ENCODE results near the gene VASH1. TPM values are rescaled to one million over a fixed set of nuclear protein-coding genes. Genes with fewer than 3 reads are reported as not detected.
A peak's percentile ranks its signal among the peaks of the same experiment; 100 is the strongest.
"Not testable (repeated sequence)": the region's sequence is repeated elsewhere in the genome, so short reads cannot be mapped to it uniquely, and the experiment has no call there.

Gene VASH1
- total RNA-seq, 1 donor from 2014 or later, result not detected

DNA sequence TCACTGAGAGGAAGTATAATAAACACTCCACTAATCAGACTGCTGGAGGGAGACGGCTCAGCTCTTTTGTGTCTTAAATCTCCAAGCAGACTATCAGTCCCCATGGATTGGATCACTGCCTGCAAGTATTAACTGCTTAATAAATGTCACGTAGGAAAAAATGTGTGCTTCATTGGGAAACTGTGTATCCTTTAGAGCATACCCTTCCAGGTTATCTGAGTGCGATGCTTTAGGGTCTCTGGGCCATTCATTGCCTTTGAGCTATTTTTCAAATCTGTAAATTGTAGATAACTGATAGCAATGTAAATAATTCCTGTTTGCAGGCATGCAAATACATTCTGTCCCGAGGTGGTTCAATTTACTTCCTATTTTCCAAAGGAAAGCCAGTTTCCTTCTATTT lies 45.0 kb upstream of the VASH1 start:
- Histone ChIP-seq H3K27me3 (ENCODE audit: control insufficient read depth, insufficient read depth, low read length) (no peaks in the 10 kb centered on the region), H3K4me3 (ENCODE audit: low read depth, low read length) (no peak overlapping the region), H3K36me3 (ENCODE audit: control insufficient read depth, insufficient read depth, low read length) (no peaks in the 10 kb centered on the region)
- no peak for DNase-seq (ENCODE audit: low read depth)
- TF ChIP-seq, protein P1, sequence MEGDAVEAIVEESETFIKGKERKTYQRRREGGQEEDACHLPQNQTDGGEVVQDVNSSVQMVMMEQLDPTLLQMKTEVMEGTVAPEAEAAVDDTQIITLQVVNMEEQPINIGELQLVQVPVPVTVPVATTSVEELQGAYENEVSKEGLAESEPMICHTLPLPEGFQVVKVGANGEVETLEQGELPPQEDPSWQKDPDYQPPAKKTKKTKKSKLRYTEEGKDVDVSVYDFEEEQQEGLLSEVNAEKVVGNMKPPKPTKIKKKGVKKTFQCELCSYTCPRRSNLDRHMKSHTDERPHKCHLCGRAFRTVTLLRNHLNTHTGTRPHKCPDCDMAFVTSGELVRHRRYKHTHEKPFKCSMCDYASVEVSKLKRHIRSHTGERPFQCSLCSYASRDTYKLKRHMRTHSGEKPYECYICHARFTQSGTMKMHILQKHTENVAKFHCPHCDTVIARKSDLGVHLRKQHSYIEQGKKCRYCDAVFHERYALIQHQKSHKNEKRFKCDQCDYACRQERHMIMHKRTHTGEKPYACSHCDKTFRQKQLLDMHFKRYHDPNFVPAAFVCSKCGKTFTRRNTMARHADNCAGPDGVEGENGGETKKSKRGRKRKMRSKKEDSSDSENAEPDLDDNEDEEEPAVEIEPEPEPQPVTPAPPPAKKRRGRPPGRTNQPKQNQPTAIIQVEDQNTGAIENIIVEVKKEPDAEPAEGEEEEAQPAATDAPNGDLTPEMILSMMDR (IDR thresholded peaks at IDR 0.05; ENCODE audit: insufficient read depth, low read length, severe bottlenecking), result no peak
- FAIRE-seq, result no peak

DNA sequence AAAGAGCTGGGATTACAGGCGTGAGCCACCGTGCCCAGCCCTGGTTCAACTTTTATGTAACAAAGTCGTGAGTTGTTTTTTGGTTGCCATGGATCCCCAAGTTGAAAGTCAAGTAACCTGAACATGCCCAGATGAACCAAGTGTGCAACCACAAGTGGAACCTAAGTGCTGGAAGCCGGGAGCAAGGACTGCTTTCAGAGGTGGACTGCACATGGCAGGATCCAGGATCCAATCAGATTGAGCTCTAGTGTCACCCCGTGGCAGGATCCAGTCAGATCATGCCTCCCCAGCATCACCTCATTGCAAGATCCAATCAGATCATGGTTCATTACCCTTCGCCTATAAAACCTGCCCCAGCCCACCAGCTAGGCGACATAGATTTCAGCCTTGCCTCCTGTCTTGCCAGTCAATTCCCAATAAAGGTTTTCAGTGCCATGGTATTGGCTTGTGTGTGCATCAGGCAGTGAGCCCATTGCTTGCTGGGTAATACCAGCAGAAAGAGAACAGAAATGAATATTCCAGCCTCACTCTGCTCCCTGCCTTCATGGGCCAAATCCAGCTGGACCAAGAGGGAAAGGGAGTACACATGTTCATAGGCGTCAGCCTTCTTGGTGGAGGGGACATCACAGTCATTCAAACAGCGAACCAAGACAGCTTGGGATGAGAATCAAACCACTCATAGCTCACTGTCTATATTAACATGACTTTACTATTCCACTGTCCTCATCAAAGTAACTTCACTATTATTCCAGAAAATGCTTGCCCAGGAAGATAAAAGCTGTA lies 43.6 kb upstream of the VASH1 start:
- Histone ChIP-seq H3K27me3 (ENCODE audit: control insufficient read depth, insufficient read depth, low read length) (no peaks in the 10 kb centered on the region), H3K36me3 (ENCODE audit: control insufficient read depth, insufficient read depth, low read length) (no peaks in the 10 kb centered on the region), H3K4me3 (ENCODE audit: low read depth, low read length) (no peak overlapping the region)
- peak; percentile 52 for FAIRE-seq
- TF ChIP-seq, protein P1 (IDR thresholded peaks at IDR 0.05; ENCODE audit: insufficient read depth, low read length, severe bottlenecking), result no peak
- DNase-seq (ENCODE audit: low read depth), result no peak

DNA sequence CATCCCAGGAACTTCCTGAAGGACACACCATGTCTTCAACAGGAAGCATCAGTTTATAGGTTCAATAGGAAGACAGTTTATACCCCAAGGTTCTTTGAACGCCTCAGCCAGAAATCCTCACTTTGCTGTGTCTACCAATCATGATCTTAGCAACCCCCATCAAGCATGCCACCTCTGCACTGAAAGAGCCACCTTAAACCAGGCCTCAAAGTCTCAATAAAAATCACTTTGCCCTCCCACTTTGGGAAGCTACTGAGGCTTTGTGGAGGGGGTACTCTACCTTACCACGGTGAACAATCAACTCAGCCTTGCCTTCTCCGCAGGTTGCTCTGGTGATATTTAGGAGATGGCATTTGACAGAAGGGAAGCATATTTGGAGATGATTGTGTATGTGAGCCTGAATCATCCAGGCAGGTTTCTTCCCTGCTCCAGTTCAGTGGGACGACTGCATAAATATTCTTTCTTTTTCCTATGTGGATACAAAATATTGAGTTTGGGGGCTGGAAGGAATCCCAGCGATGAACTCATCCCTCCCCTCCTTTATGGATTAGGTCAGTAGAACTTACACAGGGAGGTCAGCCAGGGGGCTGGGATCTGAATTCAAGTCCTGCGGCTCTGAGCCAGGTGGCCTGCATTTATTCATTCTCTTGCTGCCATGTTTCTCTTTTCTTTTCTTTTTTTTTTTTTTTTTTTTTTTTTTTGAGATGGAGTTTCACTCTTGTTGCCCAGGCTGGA lies 42.8 kb upstream of the VASH1 start:
- no peaks in the 10 kb centered on the region for H3K36me3 ChIP-seq (ENCODE audit: control insufficient read depth, insufficient read depth, low read length)
- no peak for DNase-seq (ENCODE audit: low read depth)
- TF ChIP-seq, protein P1 (IDR thresholded peaks at IDR 0.05; ENCODE audit: insufficient read depth, low read length, severe bottlenecking), result no peak
- no peak overlapping the region for H3K4me3 ChIP-seq (ENCODE audit: low read depth, low read length)
- FAIRE-seq, result no peak
- no peaks in the 10 kb centered on the region for H3K27me3 ChIP-seq (ENCODE audit: control insufficient read depth, insufficient read depth, low read length)

DNA sequence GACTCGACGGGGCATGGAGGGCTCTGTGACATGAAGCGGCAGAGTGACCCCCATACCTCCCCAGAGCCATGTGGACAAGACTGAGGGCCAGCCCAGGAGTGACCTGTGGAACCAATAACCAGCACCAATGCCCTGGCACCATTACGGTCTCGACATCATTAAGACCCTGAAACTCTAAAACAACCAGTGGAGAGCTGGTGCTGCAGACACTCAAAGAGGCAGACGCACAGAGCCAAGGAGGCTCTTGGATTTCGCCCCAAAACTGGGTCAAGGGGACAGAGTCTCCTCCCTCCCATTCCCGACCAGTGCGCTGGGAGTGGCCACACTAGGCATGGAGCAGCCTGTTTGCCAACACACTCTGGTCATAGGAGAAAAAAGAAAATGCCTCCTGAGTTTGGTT lies 41.6 kb upstream of the VASH1 start:
- H3K27me3 ChIP-seq (ENCODE audit: control insufficient read depth, insufficient read depth, low read length), result no peaks in the 10 kb centered on the region
- no peak overlapping the region for H3K4me3 ChIP-seq (ENCODE audit: low read depth, low read length)
- no peak for DNase-seq (ENCODE audit: low read depth)
- FAIRE-seq, result no peak
- TF ChIP-seq, protein P1 (IDR thresholded peaks at IDR 0.05; ENCODE audit: insufficient read depth, low read length, severe bottlenecking), result no peak
- no peaks in the 10 kb centered on the region for H3K36me3 ChIP-seq (ENCODE audit: control insufficient read depth, insufficient read depth, low read length)

DNA sequence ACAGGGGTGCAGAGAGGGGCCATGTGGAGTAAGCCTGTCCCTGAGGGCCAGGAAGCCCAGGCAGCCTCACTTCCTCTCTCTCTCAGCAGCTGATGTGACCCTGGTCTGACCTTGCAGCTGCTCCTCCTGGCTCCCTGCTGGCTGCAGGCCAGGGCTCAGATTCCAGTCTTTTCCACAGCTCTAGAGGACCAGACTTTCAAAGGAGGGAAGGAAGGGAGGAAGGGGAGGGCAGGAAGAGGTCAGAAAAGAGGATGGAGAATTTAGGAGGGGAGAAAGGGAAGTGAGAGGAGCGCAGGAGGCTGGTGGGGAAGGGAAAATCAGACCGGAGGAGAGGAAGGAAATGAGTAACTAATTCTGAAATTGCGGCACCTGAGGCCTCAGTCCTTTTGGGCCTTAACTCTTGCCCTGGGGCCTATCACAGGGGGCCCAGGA lies 40.9 kb upstream of the VASH1 start:
- FAIRE-seq (no peak), DNase-seq (ENCODE audit: low read depth) (no peak)
- Histone ChIP-seq H3K4me3 (ENCODE audit: low read depth, low read length) (no peak overlapping the region), H3K36me3 (ENCODE audit: control insufficient read depth, insufficient read depth, low read length) (no peaks in the 10 kb centered on the region), H3K27me3 (ENCODE audit: control insufficient read depth, insufficient read depth, low read length) (no peaks in the 10 kb centered on the region)
- TF ChIP-seq, protein P1 (IDR thresholded peaks at IDR 0.05; ENCODE audit: insufficient read depth, low read length, severe bottlenecking), result no peak

DNA sequence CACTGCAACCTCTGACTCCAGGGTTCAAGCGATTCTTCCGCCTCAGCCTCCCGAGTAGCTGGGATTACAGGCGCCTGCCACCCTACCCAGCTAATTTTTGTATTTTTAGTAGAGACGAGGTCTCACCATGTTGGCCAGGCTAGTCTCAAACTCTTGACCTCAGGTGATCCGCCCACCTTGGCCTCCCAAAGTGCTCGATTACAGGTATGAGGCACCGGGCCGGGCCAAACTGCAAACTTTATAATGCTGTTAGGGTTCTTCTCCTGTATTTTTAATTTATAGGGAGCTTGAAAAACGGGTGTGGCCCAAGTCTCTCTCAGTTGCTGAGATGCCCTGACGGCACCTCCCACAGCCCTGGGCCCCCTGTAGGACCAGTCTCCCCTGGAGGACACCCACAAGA lies 39.8 kb upstream of the VASH1 start:
- H3K4me3 ChIP-seq (ENCODE audit: low read depth, low read length); H3K36me3 ChIP-seq (ENCODE audit: control insufficient read depth, insufficient read depth, low read length); FAIRE-seq; H3K27me3 ChIP-seq (ENCODE audit: control insufficient read depth, insufficient read depth, low read length); DNase-seq (ENCODE audit: low read depth): not testable (repeated sequence)

Measured in bronchial epithelial cell (primary cell).